Liver (tissue), 9 donors: ENCODE measurements around the gene CACHD1. TPM values are rescaled to one million over a fixed set of nuclear protein-coding genes. Genes with fewer than 3 reads are reported as not detected.

ENCODE experiments used
- DNase-seq: peaks from one replicate; pipeline ENCODE4 v3.0.0-alpha.2; 2017; ENCODE audit warnings: low spot score
- H3K27ac ChIP-seq, 2 donors: one replicate each; pipeline ENCODE4 v1.7.0; 2013; ENCODE audit warnings: inconsistent platforms in 2 of 2, low read length in 2 of 2, control low read depth in 1 of 2, low read depth in 1 of 2, mild to moderate bottlenecking in 1 of 2
- H3K27me3 ChIP-seq, 4 donors: one replicate each; pipeline versions ENCODE4 v1.6.1 to v1.7.0; 2013; ENCODE audit warnings: low read length in 3 of 4, inconsistent platforms in 1 of 4, mild to moderate bottlenecking in 1 of 4, moderate library complexity in 1 of 4; ENCODE audit not compliant: control insufficient read depth in 4 of 4, insufficient read depth in 4 of 4
- H3K36me3 ChIP-seq, 4 donors: one replicate each; pipeline versions ENCODE4 v1.6.1 to v1.7.0; 2013; ENCODE audit warnings: low read length in 3 of 4, mild to moderate bottlenecking in 3 of 4, low read depth in 1 of 4, moderate library complexity in 1 of 4; ENCODE audit not compliant: control insufficient read depth in 4 of 4, insufficient read depth in 3 of 4
- H3K4me1 ChIP-seq, 4 donors: one replicate each; pipeline versions ENCODE4 v1.6.1 to v1.7.0; 2013; ENCODE audit warnings: low read length in 3 of 4, mild to moderate bottlenecking in 3 of 4, moderate library complexity in 1 of 4; ENCODE audit not compliant: control insufficient read depth in 4 of 4, insufficient read depth in 4 of 4
- H3K4me3 ChIP-seq, 3 donors: one replicate each; pipeline versions ENCODE4 v1.6.1 to v1.7.0; 2013; ENCODE audit warnings: low read length in 3 of 3, control low read depth in 1 of 3, low read depth in 1 of 3, mild to moderate bottlenecking in 1 of 3
- H3K9ac ChIP-seq, 2 donors: one replicate each; pipeline ENCODE4 v1.7.0; 2013; ENCODE audit warnings: low read length in 2 of 2, mild to moderate bottlenecking in 2 of 2, moderate library complexity in 2 of 2, control low read depth in 1 of 2, low read depth in 1 of 2
- H3K9me3 ChIP-seq, 4 donors: one replicate each; pipeline versions ENCODE4 v1.6.1 to v1.7.0; 2013; ENCODE audit warnings: low read length in 3 of 4; ENCODE audit not compliant: control insufficient read depth in 4 of 4
- CTCF ChIP-seq: fragments of 150-350 bp; IDR thresholded peaks from 2 replicates; pipeline ENCODE4 v1.5.1; 2017; ENCODE audit warnings: improper control_type of control experiment, low read depth, low read length; ENCODE audit not compliant: missing input control
- EGR1 ChIP-seq, 2 donors: IDR thresholded peaks; 2 replicates each; pipeline ENCODE4 v1.6.1; 2016 to 2018; ENCODE audit warnings: antibody characterized with exemption in 2 of 2, low read depth in 2 of 2
- FOXA1 ChIP-seq: IDR thresholded peaks from 2 replicates; pipeline ENCODE4 v1.6.1; 2016; ENCODE audit warnings: antibody characterized with exemption
- FOXA2 ChIP-seq: IDR thresholded peaks from 2 replicates; pipeline ENCODE4 v1.6.1; 2016; ENCODE audit warnings: antibody characterized with exemption
- GABPA ChIP-seq, 2 donors: IDR thresholded peaks in 1 of 2; conservative IDR thresholded peaks in 1 of 2; 2 replicates each; pipeline ENCODE4 v1.6.1; 2016; ENCODE audit warnings: antibody characterized with exemption in 2 of 2, mild to moderate bottlenecking in 1 of 2, moderate library complexity in 1 of 2
- HNF4G ChIP-seq: IDR thresholded peaks from 2 replicates; pipeline ENCODE4 v1.6.1; 2016; ENCODE audit warnings: antibody characterized with exemption
- JUND ChIP-seq, 2 donors: IDR thresholded peaks; 2 replicates each; pipeline ENCODE4 v1.6.1; 2016; ENCODE audit warnings: antibody characterized with exemption in 2 of 2
- MAX ChIP-seq: IDR thresholded peaks from 2 replicates; pipeline ENCODE4 v1.6.1; 2016; ENCODE audit warnings: antibody characterized with exemption
- NR2F2 ChIP-seq: IDR thresholded peaks from 2 replicates; pipeline ENCODE4 v1.6.1; 2016; ENCODE audit warnings: antibody characterized with exemption
- RAD21 ChIP-seq, 2 donors: IDR thresholded peaks; 2 replicates each; pipeline ENCODE4 v1.6.1; 2016; ENCODE audit warnings: antibody characterized with exemption in 2 of 2, mild to moderate bottlenecking in 2 of 2
- REST ChIP-seq: IDR thresholded peaks from 2 replicates; pipeline ENCODE4 v1.6.1; 2016; ENCODE audit warnings: antibody characterized with exemption, mild to moderate bottlenecking
- SP1 ChIP-seq: IDR thresholded peaks from 2 replicates; pipeline ENCODE4 v1.6.1; 2018; ENCODE audit warnings: antibody characterized with exemption, mild to moderate bottlenecking
- TAF1 ChIP-seq: conservative IDR thresholded peaks from 2 replicates; pipeline ENCODE4 v1.6.1; 2016; ENCODE audit warnings: antibody characterized with exemption, mild to moderate bottlenecking
- whole genome bisulfite sequencing: extraction: QIAGEN DNeasy Blood & Tissue Kit; methylation state at CpG from one replicate; pipeline ENCODE4 v1.1.7; 2013; 5-methylcytosine and 5-hydroxymethylcytosine counted together
- polyA plus RNA-seq, 2 donors: library from polyadenylated mRNA; stranded (reverse) in 1 of 2; unstranded in 1 of 2; fragments of 200-250 nt in 1 of 2; fragments of >200 nt in 1 of 2; fragmentation: Nextera tagmentation in 1 of 2; extraction: Ambion mirVana in 1 of 2; gene quantifications; one replicate each; pipeline versions ENCODE4 v1.2.1 to v1.2.3, GENCODE V29; 2013 to 2015
- total RNA-seq, 2 donors: library from RNA; depleted of rRNA; stranded (reverse); fragments of >200 nt; gene quantifications; one replicate each; pipeline ENCODE4 v1.2.3, GENCODE V29; 2014
- TF ChIP-seq, protein P1 (sequence below): IDR thresholded peaks from 2 replicates; pipeline ENCODE4 v1.6.1; 2016; ENCODE audit warnings: antibody characterized with exemption
- TF ChIP-seq, protein P2 (sequence below): IDR thresholded peaks from 2 replicates; pipeline ENCODE4 v1.6.1; 2016; ENCODE audit warnings: antibody characterized with exemption
- donor health status: healthy.
- donor health status: healthy.
- donor health status: healthy.
- donor health status: healthy.
- donor health status: healthy.

Gene CACHD1
- total and polyA plus RNA-seq, 4 donors, result 0.68 to 4.2 (median 2.3) TPM

- TF ChIP-seq MAX (no peak), TAF1 (no peak), GABPA (IDR thresholded peaks at IDR 0.05 in 1 of 2, conservative IDR thresholded peaks at IDR 0.05 in 1 of 2) (no peak), EGR1 (IDR thresholded peaks at IDR 0.05; ENCODE audit: low read depth in 2 of 2) (no peak), FOXA1 (no peak), RAD21 (IDR thresholded peaks at IDR 0.05) (no peak), FOXA2 (no peak), NR2F2 (no peak), JUND (IDR thresholded peaks at IDR 0.05) (no peak), CTCF (no peak)
- no peak overlapping the region for H3K27ac ChIP-seq
- no peak overlapping the region for H3K4me3 ChIP-seq
- no peaks in the 10 kb centered on the region for H3K9me3 ChIP-seq
- no peak for DNase-seq
- no peak overlapping the region for H3K9ac ChIP-seq
- no peaks in the 10 kb centered on the region for H3K4me1 ChIP-seq
- no peaks in the 10 kb centered on the region for H3K36me3 ChIP-seq
- peaks cover 0 to 6% (median 0%) of the 10 kb centered on the region in 4 donors for H3K27me3 ChIP-seq
- 95% methylated on average over 1 of the region's 1 CpG for WGBS
Measured at GRCh38 chr1:64727861-64728260, 257.9 kb downstream of the CACHD1 start.

- 86% methylated on average over 3 of the region's 3 CpGs for WGBS
- no peak overlapping the region for H3K27ac ChIP-seq
- no peak overlapping the region for H3K9ac ChIP-seq
- DNase-seq, result no peak
- H3K27me3 ChIP-seq, result no peaks in the 10 kb centered on the region
- no peaks in the 10 kb centered on the region for H3K36me3 ChIP-seq
- no peaks in the 10 kb centered on the region for H3K4me1 ChIP-seq
- H3K4me3 ChIP-seq, result no peak overlapping the region
- no peaks in the 10 kb centered on the region for H3K9me3 ChIP-seq
- TF ChIP-seq, protein P1, sequence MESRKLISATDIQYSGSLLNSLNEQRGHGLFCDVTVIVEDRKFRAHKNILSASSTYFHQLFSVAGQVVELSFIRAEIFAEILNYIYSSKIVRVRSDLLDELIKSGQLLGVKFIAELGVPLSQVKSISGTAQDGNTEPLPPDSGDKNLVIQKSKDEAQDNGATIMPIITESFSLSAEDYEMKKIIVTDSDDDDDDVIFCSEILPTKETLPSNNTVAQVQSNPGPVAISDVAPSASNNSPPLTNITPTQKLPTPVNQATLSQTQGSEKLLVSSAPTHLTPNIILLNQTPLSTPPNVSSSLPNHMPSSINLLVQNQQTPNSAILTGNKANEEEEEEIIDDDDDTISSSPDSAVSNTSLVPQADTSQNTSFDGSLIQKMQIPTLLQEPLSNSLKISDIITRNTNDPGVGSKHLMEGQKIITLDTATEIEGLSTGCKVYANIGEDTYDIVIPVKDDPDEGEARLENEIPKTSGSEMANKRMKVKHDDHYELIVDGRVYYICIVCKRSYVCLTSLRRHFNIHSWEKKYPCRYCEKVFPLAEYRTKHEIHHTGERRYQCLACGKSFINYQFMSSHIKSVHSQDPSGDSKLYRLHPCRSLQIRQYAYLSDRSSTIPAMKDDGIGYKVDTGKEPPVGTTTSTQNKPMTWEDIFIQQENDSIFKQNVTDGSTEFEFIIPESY, result no peak
- TF ChIP-seq MAX (no peak), HNF4G (no peak), TAF1 (no peak), RAD21 (IDR thresholded peaks at IDR 0.05) (no peak), CTCF (no peak), GABPA (IDR thresholded peaks at IDR 0.05 in 1 of 2, conservative IDR thresholded peaks at IDR 0.05 in 1 of 2) (no peak), NR2F2 (no peak), REST (no peak), SP1 (no peak), FOXA2 (no peak)
- TF ChIP-seq, protein P2, sequence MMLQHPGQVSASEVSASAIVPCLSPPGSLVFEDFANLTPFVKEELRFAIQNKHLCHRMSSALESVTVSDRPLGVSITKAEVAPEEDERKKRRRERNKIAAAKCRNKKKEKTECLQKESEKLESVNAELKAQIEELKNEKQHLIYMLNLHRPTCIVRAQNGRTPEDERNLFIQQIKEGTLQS, result no peak
Measured at GRCh38 chr1:64733581-64734286, 263.8 kb downstream of the CACHD1 start.
